Stimulated activated CD4-positive, alpha-beta T cell treated with anti-CD3 and anti-CD28 coated beads, Interleukin-4, amount 100 ng/mL, for 1 hour (primary cell): ENCODE results near the gene ARMH3.
"Not testable (repeated sequence)": the region's sequence is repeated elsewhere in the genome, so short reads cannot be mapped to it uniquely, and the experiment has no call there.

Source experiments
- DNase-seq: peaks from one replicate; pipeline ENCODE4 v3.0.0-alpha.2; 2020

The ARMH3 gene

GRCh38 chr10:102040305-102041050, 15.5 kb downstream of the ARMH3 start:
- DNase-seq: no peak

DNA sequence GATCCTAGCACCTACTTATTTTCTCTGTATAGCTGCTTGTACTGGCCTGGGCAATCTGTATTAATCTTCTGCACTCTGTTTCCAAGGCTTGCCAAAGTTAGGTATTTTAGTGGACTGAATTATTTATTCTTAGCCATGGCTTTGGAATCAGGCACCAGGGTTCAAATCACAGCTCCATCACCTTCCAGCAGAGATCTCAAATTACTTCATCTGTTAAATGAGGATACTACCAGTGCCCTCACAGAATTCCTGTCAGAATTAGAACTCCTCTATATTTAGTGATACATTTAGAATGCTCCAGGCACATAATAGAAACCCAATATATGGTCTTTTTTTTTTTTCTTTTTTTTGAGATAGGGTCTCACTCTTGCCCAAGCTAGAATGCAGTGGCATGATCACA, 17.6 kb downstream of the ARMH3 start:
- DNase-seq: no peak

GRCh38 chr10:102035807-102036206, 20.2 kb downstream of the ARMH3 start:
- DNase-seq: not testable (repeated sequence)

DNA sequence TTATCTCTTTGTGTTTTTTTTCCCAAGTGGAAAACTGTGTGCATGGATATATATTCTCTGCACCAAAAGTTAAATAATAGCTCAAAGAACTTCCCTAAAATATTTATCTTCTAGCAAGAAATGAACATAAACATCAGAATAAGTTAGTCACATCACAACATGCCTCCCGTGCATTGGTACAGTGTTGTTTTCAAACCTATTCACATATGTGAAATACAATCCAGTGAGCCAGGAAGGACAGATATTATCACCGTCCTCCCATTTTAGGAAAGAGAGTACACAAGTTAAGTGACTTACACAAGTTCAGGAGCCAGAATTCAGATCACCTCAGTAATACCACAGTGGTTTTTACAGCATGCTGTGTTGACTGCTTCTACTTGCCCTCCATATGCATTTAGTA, 22.2 kb downstream of the ARMH3 start:
- DNase-seq: no peak

DNA sequence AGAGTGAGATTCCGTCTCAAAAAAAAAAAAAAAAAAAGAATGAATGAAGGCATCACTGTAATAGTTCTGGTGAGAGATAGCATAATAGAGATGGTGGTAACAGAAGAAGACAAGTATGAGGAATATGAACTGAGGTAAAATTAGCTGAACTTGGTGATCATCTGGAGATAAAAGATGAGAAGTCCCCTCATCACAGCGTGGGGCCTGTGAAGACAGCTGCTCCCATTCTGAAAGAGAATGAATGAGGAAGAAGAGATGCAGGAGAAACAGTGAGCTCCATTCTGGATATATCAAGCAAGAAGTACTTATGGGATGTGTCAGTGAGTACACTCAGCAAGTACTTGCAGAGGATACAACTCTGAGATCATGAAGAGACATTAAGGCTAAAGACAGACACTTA, 28.7 kb downstream of the ARMH3 start:
- no peak for DNase-seq

DNA sequence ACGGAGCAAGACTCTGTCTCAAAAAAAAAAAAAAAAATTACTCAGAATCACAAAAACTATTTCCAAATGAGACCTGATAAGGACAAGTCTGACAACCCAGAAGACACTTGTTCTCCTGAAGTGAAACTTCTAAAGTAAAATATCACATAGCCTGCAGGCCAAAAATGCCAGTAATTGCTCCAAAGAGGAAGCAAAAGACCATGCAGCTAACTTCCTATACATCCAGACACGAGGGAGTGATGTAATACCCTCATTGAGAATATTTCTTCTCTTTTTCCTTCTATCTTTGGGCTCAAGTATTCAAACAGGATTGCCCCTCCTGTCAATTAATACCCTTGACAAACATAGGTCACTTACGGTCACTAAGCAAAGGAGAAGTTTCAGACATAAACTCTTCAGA, 31.2 kb downstream of the ARMH3 start:
- DNase-seq: no peak

DNA sequence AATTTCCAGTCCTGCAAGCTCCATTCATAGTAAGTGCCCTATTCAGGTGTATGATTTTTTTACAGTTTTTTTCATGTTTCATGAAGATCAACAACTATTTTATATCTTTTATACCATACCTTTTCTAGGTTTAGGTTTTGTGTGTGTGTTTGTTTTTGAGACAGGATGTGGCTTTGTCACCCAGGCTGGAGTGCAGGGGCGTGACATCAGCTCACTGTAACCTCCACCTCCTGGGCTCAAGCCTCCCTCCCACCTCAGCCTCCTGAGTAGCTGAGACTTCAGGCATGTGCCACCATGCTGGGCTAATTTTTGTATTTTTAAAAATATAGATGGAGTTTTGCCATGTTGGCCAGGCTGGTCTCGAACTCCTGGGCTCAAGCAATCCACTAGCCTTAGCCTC, 35.0 kb downstream of the ARMH3 start:
- DNase-seq: no peak

GRCh38 chr10:102017295-102017694, 38.7 kb downstream of the ARMH3 start:
- DNase-seq: no peak

GRCh38 chr10:102016416-102016815, 39.6 kb downstream of the ARMH3 start:
- DNase-seq: no peak

GRCh38 chr10:102010961-102011360, 45.0 kb downstream of the ARMH3 start:
- no peak for DNase-seq

GRCh38 chr10:102009801-102010425, 46.1 kb downstream of the ARMH3 start:
- DNase-seq: no peak

DNA sequence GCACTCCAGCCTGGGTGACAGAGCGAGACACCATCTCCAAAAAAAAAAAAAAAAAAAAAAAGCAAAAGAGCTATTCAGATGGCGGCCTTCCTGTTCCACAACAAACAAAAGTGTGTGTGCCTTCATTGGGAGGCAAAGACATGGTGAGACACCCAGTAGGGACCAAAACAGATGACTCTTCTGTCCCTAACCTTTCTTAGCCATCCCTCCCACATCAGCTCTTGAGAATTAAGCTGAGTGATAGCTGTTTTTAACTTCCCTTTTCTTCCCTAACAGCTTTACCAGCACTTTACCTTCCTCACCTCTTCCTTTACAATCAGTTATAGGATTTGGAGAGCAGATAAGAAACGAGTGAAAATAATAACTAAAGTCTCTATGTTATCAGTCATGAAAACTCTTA, 48.2 kb downstream of the ARMH3 start:
- no peak for DNase-seq

DNA sequence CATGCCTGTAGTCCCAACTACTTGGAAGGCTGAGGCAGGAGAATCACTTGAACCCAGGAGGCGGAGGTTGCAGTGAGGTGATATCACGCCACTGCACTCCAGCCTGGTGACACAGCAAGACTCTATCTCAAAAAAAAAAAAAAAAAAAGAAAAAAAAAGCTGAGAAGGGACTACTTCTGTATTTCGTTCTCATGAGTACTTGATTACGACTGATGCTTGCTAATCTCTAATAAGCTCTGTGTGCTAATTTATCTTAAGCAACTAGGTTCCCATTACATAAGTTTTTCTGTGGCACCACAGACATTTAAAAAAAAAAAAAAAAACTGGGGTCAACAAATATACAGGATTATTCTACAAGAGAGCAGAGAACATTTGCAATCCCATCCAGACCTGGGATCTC, 48.9 kb downstream of the ARMH3 start:
- DNase-seq: not testable (repeated sequence)

GRCh38 chr10:102004376-102004775, 51.6 kb downstream of the ARMH3 start:
- DNase-seq: no peak

GRCh38 chr10:102003541-102003940, 52.4 kb downstream of the ARMH3 start:
- DNase-seq: no peak

- no peak for DNase-seq
Measured at GRCh38 chr10:102001435-102002068, 54.4 kb downstream of the ARMH3 start.

DNA sequence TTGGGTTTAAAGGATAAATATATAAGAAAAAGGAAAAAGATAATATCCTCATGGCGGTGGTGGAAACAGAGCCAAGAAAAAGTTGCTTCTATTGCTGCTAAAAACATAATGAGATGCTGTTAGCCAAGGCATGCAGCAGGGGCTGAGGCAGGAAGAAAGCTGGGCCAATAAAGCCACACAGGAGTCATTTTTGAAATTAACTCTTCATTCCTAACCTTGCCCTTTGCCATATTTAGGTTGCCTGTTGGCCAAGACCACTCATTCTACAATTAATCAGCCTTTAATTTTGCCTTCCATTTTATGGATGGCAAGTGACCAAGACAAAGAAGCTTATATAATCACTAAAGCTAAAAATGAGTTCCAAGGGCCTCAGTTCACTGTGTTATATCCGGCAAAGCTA, 58.2 kb downstream of the ARMH3 start:
- no peak for DNase-seq

DNA sequence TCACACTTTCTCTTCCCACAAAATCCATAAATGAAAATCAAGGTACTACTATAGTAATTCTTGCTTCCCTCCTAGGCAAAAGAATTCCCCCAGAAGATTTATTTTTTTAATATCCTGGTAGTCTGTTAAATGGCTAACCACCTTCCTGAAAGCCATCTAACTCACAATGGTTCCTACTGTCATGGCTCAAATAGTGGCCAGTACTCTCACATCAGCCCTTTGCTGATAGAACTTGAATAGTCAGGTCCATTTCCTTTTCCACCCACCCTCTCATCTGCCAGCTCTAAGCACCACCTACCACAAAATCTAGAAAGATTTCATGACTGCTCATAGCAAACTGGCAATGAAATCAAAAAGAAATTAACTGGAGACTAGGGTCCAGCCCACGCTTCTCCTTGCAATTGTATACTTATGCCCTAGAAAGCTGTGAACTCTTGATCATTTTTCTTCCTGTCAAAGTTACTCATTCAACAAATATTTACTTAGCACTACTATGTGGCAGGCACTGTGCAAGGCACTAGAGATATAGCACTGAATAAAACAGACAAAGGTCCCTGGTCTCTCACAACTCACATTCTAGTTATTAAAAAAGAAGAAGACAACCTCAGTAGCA, 60.4 kb downstream of the ARMH3 start:
- DNase-seq: no peak

- DNase-seq: no peak
Measured at GRCh38 chr10:101993651-101994200, 62.2 kb downstream of the ARMH3 start.

GRCh38 chr10:101993221-101993620, 62.8 kb downstream of the ARMH3 start:
- DNase-seq: no peak

DNA sequence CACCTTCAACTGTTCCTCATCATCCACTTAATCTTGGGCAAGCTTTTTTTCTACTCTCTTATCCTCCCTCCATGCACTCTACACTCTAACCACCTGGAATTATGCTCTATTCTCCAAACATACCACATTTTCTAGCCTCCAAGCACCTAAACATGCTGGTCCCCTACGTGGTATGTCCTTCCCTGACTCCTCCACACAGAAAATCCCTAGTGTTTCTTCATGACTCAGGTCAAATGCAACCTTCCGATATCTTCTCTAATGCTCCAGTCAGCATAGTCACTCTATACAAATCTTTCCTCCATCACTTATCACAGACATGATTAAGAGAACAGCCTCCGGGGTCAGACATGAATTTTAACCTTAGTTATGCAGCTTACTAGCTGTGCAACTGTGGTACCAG, 68.8 kb downstream of the ARMH3 start:
- DNase-seq: no peak

DNA sequence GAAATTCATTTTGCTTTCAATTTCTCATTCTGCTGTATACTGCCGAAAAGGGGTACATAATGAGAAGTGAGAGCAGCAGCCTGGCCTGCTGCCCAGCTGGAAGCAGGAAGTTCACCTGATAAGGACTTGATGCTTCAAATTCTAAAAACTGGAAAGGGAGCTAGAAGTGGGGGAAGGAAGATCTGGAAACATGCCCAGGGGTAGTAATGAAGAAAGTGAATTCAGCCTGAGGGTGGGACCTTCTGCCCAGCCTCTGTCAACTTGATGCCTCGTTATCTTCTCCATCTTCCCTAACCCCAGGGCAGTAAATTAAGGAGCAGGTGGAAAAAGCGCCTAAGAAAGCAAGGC, 69.4 kb downstream of the ARMH3 start:
- DNase-seq: no peak

DNA sequence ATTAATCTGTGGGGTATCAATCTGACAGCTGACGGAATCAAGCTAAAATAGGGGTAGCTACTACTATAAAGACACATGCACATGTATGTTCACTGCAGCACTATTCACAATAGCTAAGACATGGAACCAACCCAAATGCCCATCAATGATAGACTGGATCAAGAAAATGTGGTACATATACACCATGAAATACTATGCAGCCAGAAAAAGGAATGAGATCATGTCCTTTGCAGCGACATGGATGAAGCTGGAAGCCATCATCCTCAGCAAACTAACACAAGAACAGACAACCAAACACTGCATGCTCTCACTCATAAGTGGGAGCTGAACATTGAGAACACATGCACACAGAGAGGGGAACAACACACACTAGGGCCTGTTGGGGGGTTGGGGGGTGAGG, 75.3 kb downstream of the ARMH3 start:
- not testable (repeated sequence) for DNase-seq
